ENCODE data around the gene ATG4D.

DNA sequence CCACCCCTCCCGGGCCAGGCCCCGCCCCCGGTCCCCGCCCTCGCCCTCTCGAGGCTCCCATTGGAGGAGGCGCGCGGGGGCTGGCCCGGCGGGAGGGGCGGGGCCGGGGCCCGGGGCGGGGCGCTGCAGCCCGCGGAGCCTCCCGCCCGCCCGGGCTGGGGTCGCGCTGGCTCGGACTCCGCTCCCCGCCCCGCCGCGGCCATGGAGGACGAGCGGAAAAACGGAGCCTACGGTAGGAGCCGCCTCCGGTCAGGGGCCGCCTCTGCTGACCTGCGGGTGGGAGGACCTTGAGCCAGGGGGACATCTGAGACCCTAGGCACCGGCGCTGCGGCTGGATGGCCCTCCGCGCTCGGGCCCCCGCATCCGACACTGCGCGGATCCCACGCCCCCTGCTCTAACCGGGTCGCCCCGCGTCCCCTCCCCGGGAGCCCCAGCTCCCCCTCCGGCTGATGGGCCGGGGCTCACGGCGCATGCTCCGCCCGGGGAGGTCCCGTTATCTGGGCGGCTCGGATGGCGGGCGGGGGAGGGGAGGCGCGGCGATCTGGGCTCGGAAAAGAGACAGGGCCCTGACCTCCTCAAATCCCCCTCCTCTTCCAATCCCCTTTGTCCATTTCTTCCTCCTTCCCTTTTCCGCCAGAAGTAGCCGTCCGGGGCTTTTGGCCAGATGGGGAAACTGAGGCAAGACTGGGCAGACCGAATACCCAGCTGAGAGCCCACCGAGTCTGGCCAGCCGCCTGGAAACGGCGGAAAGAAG, 58.8 kb downstream of the ATG4D start:
- TF ChIP-seq, protein P1, sequence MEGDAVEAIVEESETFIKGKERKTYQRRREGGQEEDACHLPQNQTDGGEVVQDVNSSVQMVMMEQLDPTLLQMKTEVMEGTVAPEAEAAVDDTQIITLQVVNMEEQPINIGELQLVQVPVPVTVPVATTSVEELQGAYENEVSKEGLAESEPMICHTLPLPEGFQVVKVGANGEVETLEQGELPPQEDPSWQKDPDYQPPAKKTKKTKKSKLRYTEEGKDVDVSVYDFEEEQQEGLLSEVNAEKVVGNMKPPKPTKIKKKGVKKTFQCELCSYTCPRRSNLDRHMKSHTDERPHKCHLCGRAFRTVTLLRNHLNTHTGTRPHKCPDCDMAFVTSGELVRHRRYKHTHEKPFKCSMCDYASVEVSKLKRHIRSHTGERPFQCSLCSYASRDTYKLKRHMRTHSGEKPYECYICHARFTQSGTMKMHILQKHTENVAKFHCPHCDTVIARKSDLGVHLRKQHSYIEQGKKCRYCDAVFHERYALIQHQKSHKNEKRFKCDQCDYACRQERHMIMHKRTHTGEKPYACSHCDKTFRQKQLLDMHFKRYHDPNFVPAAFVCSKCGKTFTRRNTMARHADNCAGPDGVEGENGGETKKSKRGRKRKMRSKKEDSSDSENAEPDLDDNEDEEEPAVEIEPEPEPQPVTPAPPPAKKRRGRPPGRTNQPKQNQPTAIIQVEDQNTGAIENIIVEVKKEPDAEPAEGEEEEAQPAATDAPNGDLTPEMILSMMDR (conservative IDR thresholded peaks at IDR 0.05 in 1 of 2, IDR thresholded peaks at IDR 0.05 in 1 of 2; ENCODE audit: extremely low read depth in 1 of 2, insufficient read depth in 1 of 2, low read depth in 1 of 2, low read length in 2 of 2): no peak
- no peak for TF ChIP-seq EZH2 (IDR thresholded peaks at IDR 0.05; ENCODE audit: borderline replicate concordance, low read length)

Data from mammary epithelial cell (primary cell).